Caco-2 (cell line): ENCODE data around the gene EVL. TPM values are rescaled to one million over a fixed set of nuclear protein-coding genes. Genes with fewer than 3 reads are reported as not detected.

ENCODE experiments used
- BruUV-seq: library from RNA; stranded (reverse); fragments of 400-500 nt; replicated peaks from 2 replicates; lab custom pipeline; 2021; lab: Mats Ljungman, UMichigan
- CTCF ChIA-PET: fragments of 300-600 bp; sonication (Branson Sonifier 250); formaldehyde crosslinking; loops from one replicate; lab custom pipeline; 2022; ENCODE audit warnings: antibody characterized with exemption; lab: Charles Lee
- POLR2A ChIA-PET: fragments of 300-600 bp; sonication (Branson Sonifier 250); formaldehyde crosslinking; loops from one replicate; lab custom pipeline; 2022; ENCODE audit warnings: antibody characterized with exemption; lab: Charles Lee
- DNase-seq, 2 experiments: peaks; one replicate each; pipeline versions ENCODE4 v3.0.0 to v3.0.0-alpha.2; 2020 to 2022
- H3K27me3 ChIP-seq: replicated peaks from 2 replicates; pipeline ENCODE4 v1.6.0; 2011; ENCODE audit warnings: low read length; ENCODE audit not compliant: control insufficient read depth, insufficient read depth
- H3K36me3 ChIP-seq: 2 replicates; pipeline ENCODE4 v1.5.1; 2011; ENCODE audit warnings: low read length; ENCODE audit not compliant: control insufficient read depth, insufficient read depth
- H3K4me1 ChIP-seq: fragments of 250-450 bp; sonication (Bioruptor Pico); 2 replicates; pipeline ENCODE4 v1.5.1; 2020; ENCODE audit warnings: mild to moderate bottlenecking
- H3K4me3 ChIP-seq: 2 replicates; pipeline ENCODE4 v1.5.1; 2011; ENCODE audit warnings: low read depth, mild to moderate bottlenecking, control low read depth, low read length
- H3K9me3 ChIP-seq: fragments of 250-450 bp; sonication (Bioruptor Pico); 2 replicates; pipeline ENCODE4 v1.5.1; 2020; ENCODE audit warnings: mild to moderate bottlenecking, moderate library complexity
- H3K27ac Mint-ChIP-seq: one replicate; pipeline ENCODE4 v1.8.0; 2022; ENCODE audit warnings: mixed read lengths; ENCODE audit not compliant: unreplicated experiment
- H3K27me3 Mint-ChIP-seq: one replicate; pipeline ENCODE4 v1.8.0; 2022; ENCODE audit warnings: mixed read lengths; ENCODE audit not compliant: insufficient read depth, unreplicated experiment
- H3K36me3 Mint-ChIP-seq: one replicate; pipeline ENCODE4 v1.8.0; 2022; ENCODE audit warnings: mild to moderate bottlenecking, mixed read lengths; ENCODE audit not compliant: insufficient read depth, unreplicated experiment
- H3K4me1 Mint-ChIP-seq: one replicate; pipeline ENCODE4 v1.8.0; 2022; ENCODE audit warnings: low read depth, mixed read lengths; ENCODE audit not compliant: unreplicated experiment
- H3K4me3 Mint-ChIP-seq: one replicate; pipeline ENCODE4 v1.8.0; 2022; ENCODE audit warnings: mild to moderate bottlenecking, moderate library complexity, mixed read lengths; ENCODE audit not compliant: unreplicated experiment
- H3K9me3 Mint-ChIP-seq: one replicate; pipeline ENCODE4 v1.8.0; 2022; ENCODE audit warnings: mixed read lengths; ENCODE audit not compliant: unreplicated experiment
- intact Hi-C: fragments of 100-400 bp; cut with micrococcal nuclease; formaldehyde crosslinking; loops from one replicate; pipeline ENCODE4 v1.10.0; 2022; ENCODE audit not compliant: unreplicated experiment
- total RNA-seq: library from RNA; stranded (reverse); gene quantifications from 2 replicates; pipeline ENCODE4 v1.2.3, GENCODE V29; 2022
- TF ChIP-seq, protein P1 (sequence below), 2 experiments: fragments of 200-600 bp in 1 of 2; IDR thresholded peaks; 1 replicate in 1 of 2; 2 replicates in 1 of 2; pipeline versions ENCODE4 v1.5.1 to v1.8.0; 2011 to 2022; ENCODE audit warnings: antibody characterized with exemption in 1 of 2, control low read depth in 1 of 2, inconsistent platforms in 1 of 2, low read depth in 1 of 2, low read length in 1 of 2, mild to moderate bottlenecking in 1 of 2, moderate library complexity in 1 of 2; ENCODE audit not compliant: insufficient read depth in 1 of 2, severe bottlenecking in 1 of 2, unreplicated experiment in 1 of 2

The EVL gene
- total RNA-seq, 1 experiment from 2014 or later, result 14.2 TPM

DNA sequence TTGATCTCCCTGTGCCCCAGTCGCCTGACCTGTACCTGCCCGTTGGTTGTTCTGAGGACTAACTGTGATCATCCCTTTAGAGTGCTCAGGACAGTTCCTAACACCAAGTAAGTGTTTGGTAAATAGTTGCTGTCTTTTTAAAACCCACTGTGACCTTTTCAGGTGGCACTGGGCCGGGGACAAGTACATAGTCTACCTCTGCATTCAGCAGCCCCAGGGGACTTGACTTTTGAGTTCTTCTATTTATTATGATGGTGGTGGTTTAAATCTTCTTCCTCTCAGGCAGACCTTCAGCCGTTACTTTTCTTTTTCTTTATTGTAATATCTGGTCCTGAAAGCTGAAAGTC lies 38.8 kb downstream of the EVL start:
- H3K4me3 Mint-ChIP-seq, result no peak overlapping the region
- ChIA-PET CTCF (interaction anchor here (0.7 kb wide), 1 partner anchor 880 kb away, joined by 4 read pairs; no protein-coding TSS in a partner anchor), POLR2A (no interaction called here)
- no TSS peak for BruUV-seq
- no peaks in the 10 kb centered on the region for H3K4me1 ChIP-seq
- no peaks in the 10 kb centered on the region for H3K9me3 ChIP-seq
- H3K27me3 Mint-ChIP-seq, result no peaks in the 10 kb centered on the region
- no peaks in the 10 kb centered on the region for H3K36me3 Mint-ChIP-seq
- TF ChIP-seq, protein P1, sequence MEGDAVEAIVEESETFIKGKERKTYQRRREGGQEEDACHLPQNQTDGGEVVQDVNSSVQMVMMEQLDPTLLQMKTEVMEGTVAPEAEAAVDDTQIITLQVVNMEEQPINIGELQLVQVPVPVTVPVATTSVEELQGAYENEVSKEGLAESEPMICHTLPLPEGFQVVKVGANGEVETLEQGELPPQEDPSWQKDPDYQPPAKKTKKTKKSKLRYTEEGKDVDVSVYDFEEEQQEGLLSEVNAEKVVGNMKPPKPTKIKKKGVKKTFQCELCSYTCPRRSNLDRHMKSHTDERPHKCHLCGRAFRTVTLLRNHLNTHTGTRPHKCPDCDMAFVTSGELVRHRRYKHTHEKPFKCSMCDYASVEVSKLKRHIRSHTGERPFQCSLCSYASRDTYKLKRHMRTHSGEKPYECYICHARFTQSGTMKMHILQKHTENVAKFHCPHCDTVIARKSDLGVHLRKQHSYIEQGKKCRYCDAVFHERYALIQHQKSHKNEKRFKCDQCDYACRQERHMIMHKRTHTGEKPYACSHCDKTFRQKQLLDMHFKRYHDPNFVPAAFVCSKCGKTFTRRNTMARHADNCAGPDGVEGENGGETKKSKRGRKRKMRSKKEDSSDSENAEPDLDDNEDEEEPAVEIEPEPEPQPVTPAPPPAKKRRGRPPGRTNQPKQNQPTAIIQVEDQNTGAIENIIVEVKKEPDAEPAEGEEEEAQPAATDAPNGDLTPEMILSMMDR (IDR thresholded peaks at IDR 0.05; ENCODE audit: insufficient read depth in 1 of 2, low read depth in 1 of 2, low read length in 1 of 2, severe bottlenecking in 1 of 2, unreplicated experiment in 1 of 2), result no peak
- no peaks in the 10 kb centered on the region for H3K36me3 ChIP-seq
- H3K9me3 Mint-ChIP-seq, result no peaks in the 10 kb centered on the region
- no peaks in the 10 kb centered on the region for H3K4me1 Mint-ChIP-seq
- intact Hi-C loops, result no loop called here
- no peak for DNase-seq
- H3K27ac Mint-ChIP-seq, result no peak overlapping the region
- no peaks in the 10 kb centered on the region for H3K27me3 ChIP-seq
- H3K4me3 ChIP-seq, result no peak overlapping the region

DNA sequence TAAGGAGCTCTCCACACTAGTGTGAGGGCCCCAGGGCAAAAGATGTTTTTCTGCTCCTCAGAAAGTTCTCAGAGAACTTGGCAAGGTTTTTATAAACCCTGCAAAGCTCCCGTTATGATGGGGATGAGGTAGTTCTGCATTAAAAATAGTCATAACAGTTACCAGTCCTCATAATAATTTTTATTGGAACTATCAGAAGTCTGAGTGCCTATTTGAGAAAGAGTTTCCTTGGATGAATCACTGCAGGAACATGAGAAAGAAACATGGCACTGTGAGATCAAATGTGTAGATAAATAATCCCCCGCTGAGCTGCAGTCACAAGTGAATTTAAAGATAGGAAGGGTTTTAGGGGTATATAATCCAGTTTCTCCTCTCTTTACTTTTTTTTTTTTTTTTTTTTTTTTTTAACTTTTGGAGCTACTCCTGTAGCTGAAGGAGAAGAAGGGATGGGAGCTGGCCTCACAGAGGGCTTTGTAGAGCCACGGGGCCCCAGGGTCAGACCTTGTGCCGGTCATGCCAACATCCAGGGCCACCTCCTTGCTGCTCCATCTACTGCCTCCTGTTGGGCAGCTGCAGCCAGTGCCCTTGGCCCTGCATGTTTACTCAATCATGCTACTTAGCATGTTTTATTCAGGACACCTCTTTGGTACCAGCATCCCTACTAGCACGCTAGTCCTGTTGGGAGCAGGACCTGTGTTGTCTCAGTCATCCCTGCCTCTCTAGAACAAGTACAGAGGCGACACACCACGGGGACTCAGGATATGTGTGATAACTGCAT lies 39.5 kb downstream of the EVL start:
- Histone ChIP-seq H3K4me1 (no peaks in the 10 kb centered on the region), H3K27me3 (no peaks in the 10 kb centered on the region), H3K36me3 (no peaks in the 10 kb centered on the region), H3K9me3 (no peaks in the 10 kb centered on the region), H3K4me3 (no peak overlapping the region)
- intact Hi-C loops, result no loop called here
- Mint-ChIP-seq H3K4me1 (no peaks in the 10 kb centered on the region), H3K27me3 (no peaks in the 10 kb centered on the region), H3K36me3 (no peaks in the 10 kb centered on the region), H3K9me3 (no peaks in the 10 kb centered on the region), H3K4me3 (no peak overlapping the region), H3K27ac (no peak overlapping the region)
- no peak for DNase-seq
- TF ChIP-seq, protein P1 (IDR thresholded peaks at IDR 0.05; ENCODE audit: insufficient read depth in 1 of 2, low read depth in 1 of 2, low read length in 1 of 2, severe bottlenecking in 1 of 2, unreplicated experiment in 1 of 2), result no peak
- POLR2A ChIA-PET, result no interaction called here
- no TSS peak for BruUV-seq
- CTCF ChIA-PET, result interaction anchor here (0.7 kb wide), 1 partner anchor 881 kb away, joined by 4 read pairs; no protein-coding TSS in a partner anchor

DNA sequence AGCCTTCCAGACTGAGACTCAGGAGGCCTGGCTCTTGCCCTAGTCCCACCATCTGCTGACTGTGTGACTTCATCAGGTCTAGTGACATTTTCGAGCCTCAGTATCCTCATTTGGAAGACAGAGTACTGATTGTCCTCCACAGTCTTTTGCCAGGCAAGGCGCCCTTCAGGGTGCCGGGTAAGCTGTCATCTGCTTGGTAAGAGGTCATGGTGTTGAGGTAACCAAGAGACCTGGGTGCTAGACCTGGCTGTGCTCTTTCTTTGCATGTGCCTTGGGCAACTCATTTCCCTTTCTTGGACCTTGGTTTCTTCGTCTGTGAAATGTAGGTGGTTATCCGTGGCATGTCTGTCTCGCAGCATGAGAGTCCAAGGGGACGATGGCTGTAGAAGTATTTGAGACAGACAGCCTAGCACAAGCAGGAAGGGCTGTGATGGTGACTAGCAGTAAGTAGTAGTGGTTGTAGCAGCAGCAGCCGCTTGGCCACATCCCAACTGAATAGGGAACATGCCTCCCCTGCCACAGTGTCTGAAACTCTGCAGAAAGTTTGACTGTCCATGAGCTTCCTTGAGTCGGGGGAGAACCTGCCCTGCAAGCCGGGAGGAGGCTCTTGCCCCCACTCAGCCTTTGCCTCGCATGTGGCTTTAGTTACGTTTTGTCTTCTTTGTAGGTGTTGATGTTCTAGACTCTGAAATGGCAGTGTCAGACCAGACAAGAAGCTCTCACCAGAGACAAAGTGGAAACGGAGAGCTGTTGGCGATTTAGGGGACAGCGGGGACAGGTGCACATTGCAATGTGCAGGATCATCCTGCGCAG lies 40.3 kb downstream of the EVL start:
- no TSS peak for BruUV-seq
- no peak for DNase-seq
- ChIA-PET POLR2A (no interaction called here), CTCF (interaction anchor here (0.6 kb wide), 1 partner anchor 109 kb away, joined by 3 read pairs; no protein-coding TSS in a partner anchor)
- intact Hi-C loops, result no loop called here
- no peaks in the 10 kb centered on the region for H3K27me3 ChIP-seq
- no peaks in the 10 kb centered on the region for H3K36me3 ChIP-seq
- Mint-ChIP-seq H3K27ac (no peak overlapping the region), H3K4me3 (no peak overlapping the region), H3K27me3 (no peaks in the 10 kb centered on the region), H3K9me3 (no peaks in the 10 kb centered on the region), H3K36me3 (no peaks in the 10 kb centered on the region), H3K4me1 (no peaks in the 10 kb centered on the region)
- H3K9me3 ChIP-seq, result no peaks in the 10 kb centered on the region
- H3K4me3 ChIP-seq, result no peak overlapping the region
- no peaks in the 10 kb centered on the region for H3K4me1 ChIP-seq
- TF ChIP-seq, protein P1 (IDR thresholded peaks at IDR 0.05; ENCODE audit: insufficient read depth in 1 of 2, low read depth in 1 of 2, low read length in 1 of 2, severe bottlenecking in 1 of 2, unreplicated experiment in 1 of 2), result no peak
